Nephron progenitor cell (in vitro differentiated cells): ENCODE data around the gene SLC2A2.

Experiments
- DNase-seq: peaks from one replicate; pipeline ENCODE4 v3.0.0; 2021
- H3K27ac Mint-ChIP-seq: 2 replicates; pipeline ENCODE4 v1.8.0; 2021; ENCODE audit warnings: mild to moderate bottlenecking, moderate library complexity, mixed read lengths
- H3K27me3 Mint-ChIP-seq: 2 replicates; pipeline ENCODE4 v1.8.0; 2021; ENCODE audit warnings: mild to moderate bottlenecking, low read depth, mixed read lengths; ENCODE audit not compliant: poor library complexity
- H3K36me3 Mint-ChIP-seq: 2 replicates; pipeline ENCODE4 v1.8.0; 2021; ENCODE audit warnings: low read depth, mixed read lengths
- H3K4me1 Mint-ChIP-seq: 2 replicates; pipeline ENCODE4 v1.8.0; 2021; ENCODE audit warnings: mixed read lengths
- H3K4me3 Mint-ChIP-seq: 2 replicates; pipeline ENCODE4 v1.8.0; 2021; ENCODE audit warnings: mild to moderate bottlenecking, moderate library complexity, mixed read lengths
- H3K9me3 Mint-ChIP-seq: 2 replicates; pipeline ENCODE4 v1.8.0; 2021; ENCODE audit warnings: mild to moderate bottlenecking, moderate library complexity, mixed read lengths
- CTCF ChIP-seq: fragments of 200-600 bp; sonication (generic); IDR thresholded peaks from 2 replicates; pipeline ENCODE4 v1.5.0; 2021; ENCODE audit warnings: antibody characterized with exemption

Gene SLC2A2

DNA sequence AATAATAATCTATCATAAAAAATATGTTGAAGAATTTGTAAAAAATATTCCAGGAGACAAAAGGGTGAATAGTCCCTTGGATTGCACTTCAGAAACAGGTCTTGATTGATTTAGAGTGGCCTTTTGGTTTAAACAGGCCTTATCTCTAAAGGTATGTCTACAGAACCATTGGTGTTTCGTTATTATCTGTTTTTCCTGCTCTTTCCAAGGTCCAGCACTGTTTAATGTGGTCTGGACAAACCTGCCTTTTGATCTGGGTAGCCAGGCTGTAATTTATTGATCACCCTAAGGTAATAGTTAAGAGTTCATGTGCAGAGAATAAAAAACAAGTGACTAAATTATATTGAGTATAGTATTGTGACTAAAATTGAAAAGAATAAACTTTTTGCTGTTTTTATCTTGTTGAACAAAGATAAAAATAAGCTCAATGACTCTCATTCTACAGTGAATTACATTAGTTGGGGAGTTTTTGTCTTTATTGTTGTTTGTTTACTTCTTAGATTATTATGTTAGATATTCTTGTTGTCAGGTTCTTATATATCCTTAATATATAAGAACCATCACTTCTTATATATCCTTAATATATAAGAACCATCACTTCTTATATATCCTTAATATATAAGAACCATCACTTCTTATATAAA is 25.1 kb downstream of the SLC2A2 start:
- Mint-ChIP-seq H3K27ac (no peak overlapping the region), H3K27me3 (no peaks in the 10 kb centered on the region), H3K36me3 (no peaks in the 10 kb centered on the region), H3K4me1 (peaks cover 12% of the 10 kb centered on the region), H3K4me3 (no peak overlapping the region), H3K9me3 (no peaks in the 10 kb centered on the region)
- TF ChIP-seq CTCF: no peak
- DNase-seq: no peak

GRCh38 chr3:171000281-171000680 is 26.2 kb downstream of the SLC2A2 start:
- Mint-ChIP-seq H3K4me3 (no peak overlapping the region), H3K27ac (no peak overlapping the region), H3K4me1 (peaks cover 12% of the 10 kb centered on the region), H3K27me3 (no peaks in the 10 kb centered on the region), H3K36me3 (no peaks in the 10 kb centered on the region), H3K9me3 (no peaks in the 10 kb centered on the region)
- DNase-seq: no peak
- TF ChIP-seq CTCF: no peak

GRCh38 chr3:170999737-171000242 is 26.7 kb downstream of the SLC2A2 start:
- Mint-ChIP-seq H3K36me3 (no peaks in the 10 kb centered on the region), H3K4me1 (peaks cover 12% of the 10 kb centered on the region), H3K27ac (no peak overlapping the region), H3K27me3 (no peaks in the 10 kb centered on the region), H3K9me3 (no peaks in the 10 kb centered on the region), H3K4me3 (no peak overlapping the region)
- no peak for DNase-seq
- no peak for TF ChIP-seq CTCF

DNA sequence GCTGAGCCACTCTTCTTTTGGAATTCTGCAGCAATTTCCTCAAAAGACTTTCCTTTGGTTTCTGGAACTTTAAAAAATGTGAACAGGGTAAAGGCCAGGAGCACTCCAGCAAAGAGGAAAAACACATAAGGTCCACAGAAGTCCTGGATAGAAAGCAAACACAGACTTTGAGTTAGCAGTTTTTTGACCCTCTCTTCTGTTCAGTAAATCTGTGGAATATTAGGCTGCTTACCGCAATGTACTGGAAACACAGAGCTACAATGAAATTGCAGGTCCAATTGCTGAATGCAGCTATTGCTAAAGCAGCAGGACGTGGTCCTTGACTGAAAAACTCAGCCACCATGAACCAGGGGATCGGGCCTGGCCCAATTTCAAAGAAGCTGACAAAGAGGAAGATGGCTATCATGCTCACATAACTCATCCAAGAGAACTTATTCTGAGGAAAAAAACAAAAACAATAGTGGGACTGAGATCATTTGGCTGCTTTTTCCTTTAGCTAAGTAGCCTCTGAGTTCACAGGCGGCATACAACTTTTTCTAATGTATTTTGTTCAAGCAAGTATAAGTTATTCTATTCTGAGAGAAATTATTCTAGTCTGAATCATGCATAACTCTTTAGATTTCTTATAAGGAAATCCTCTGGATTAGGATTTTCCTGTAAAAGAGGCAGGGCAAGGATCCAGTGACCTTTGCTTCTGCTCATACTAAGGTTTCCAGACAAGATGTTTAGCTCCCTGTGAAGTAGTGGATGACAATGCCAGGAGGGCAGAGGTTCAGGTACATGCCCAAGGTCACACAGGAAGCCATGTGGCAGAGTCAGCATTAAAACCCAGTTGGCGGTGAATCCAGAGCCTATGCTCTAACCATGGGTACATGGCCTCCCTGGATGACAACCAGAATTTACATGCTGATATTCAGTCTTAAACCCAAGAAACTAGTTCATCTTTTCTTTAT is 28.3 kb downstream of the SLC2A2 start:
- Mint-ChIP-seq H3K4me1 (peaks cover 12% of the 10 kb centered on the region), H3K36me3 (no peaks in the 10 kb centered on the region), H3K27ac (no peak overlapping the region)

GRCh38 chr3:170992854-170993253 is 33.7 kb downstream of the SLC2A2 start:
- DNase-seq: no peak
- H3K4me3 Mint-ChIP-seq: no peak overlapping the region

More for the DNA sequence above, 28.3 kb downstream of the SLC2A2 start:
- H3K9me3 Mint-ChIP-seq: no peaks in the 10 kb centered on the region
- no peak for TF ChIP-seq CTCF
- no peaks in the 10 kb centered on the region for H3K27me3 Mint-ChIP-seq
- no peak for DNase-seq
- H3K4me3 Mint-ChIP-seq: no peak overlapping the region

More at GRCh38 chr3:170992854-170993253, 33.7 kb downstream of the SLC2A2 start:
- TF ChIP-seq CTCF: no peak
- H3K4me1 Mint-ChIP-seq: no peaks in the 10 kb centered on the region
- H3K36me3 Mint-ChIP-seq: no peaks in the 10 kb centered on the region
- H3K27me3 Mint-ChIP-seq: no peaks in the 10 kb centered on the region
- no peaks in the 10 kb centered on the region for H3K9me3 Mint-ChIP-seq
- no peak overlapping the region for H3K27ac Mint-ChIP-seq
